Measurements from ENCODE around the gene ARHGEF4.

DNA sequence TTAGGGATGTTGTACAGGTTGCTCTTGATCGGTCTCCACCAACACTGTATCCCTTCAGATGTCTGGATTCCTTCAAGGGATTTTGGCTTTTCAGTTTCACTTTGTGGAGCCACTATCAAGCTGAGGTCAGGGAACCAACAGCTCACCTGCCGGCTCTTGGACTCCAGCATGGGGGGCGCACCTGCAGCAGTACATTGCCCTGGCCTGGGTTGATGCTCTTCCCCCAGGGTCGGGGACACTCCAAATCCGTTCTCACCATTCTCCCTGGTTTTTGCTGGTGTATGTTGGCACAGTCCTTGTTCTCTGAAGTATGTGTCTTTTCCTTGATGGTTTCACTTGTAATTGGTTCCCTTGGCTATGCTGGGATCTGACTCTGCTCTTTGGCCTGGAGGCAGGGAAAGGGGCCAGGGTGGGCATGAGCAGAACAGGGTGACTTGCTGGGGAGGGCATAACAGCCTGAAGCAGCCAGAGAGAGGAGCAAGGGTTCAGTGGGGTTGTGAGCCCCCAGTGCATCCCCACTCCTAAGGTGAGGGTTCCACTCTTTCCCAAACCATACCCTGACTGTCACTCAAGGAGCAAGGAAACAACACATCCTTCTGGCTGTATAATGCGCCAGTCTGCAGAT lies 5.1 kb downstream of the ARHGEF4 start:
- TF ChIP-seq, protein P1, sequence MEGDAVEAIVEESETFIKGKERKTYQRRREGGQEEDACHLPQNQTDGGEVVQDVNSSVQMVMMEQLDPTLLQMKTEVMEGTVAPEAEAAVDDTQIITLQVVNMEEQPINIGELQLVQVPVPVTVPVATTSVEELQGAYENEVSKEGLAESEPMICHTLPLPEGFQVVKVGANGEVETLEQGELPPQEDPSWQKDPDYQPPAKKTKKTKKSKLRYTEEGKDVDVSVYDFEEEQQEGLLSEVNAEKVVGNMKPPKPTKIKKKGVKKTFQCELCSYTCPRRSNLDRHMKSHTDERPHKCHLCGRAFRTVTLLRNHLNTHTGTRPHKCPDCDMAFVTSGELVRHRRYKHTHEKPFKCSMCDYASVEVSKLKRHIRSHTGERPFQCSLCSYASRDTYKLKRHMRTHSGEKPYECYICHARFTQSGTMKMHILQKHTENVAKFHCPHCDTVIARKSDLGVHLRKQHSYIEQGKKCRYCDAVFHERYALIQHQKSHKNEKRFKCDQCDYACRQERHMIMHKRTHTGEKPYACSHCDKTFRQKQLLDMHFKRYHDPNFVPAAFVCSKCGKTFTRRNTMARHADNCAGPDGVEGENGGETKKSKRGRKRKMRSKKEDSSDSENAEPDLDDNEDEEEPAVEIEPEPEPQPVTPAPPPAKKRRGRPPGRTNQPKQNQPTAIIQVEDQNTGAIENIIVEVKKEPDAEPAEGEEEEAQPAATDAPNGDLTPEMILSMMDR (IDR thresholded peaks at IDR 0.05): no peak
- no peak for TF ChIP-seq POLR2A (IDR thresholded peaks at IDR 0.05)
